ENCODE measurements around the gene OSBPL3.

Gene OSBPL3

GRCh38 chr7:24857623-24858022 is 122.4 kb downstream of the OSBPL3 start:
- no peak for DNase-seq

GRCh38 chr7:24854866-24855265 is 125.1 kb downstream of the OSBPL3 start:
- DNase-seq: no peak

- DNase-seq: no peak
Measured at GRCh38 chr7:24851786-24852185, 128.2 kb downstream of the OSBPL3 start.

- no peak for DNase-seq
Measured at GRCh38 chr7:24848878-24849277, 131.1 kb downstream of the OSBPL3 start.

GRCh38 chr7:24847754-24848153 is 132.2 kb downstream of the OSBPL3 start:
- DNase-seq: no peak

- DNase-seq: no peak
Measured at GRCh38 chr7:24843821-24844434, 136.1 kb downstream of the OSBPL3 start.

GRCh38 chr7:24842449-24843241 is 137.3 kb downstream of the OSBPL3 start:
- no peak for DNase-seq

- no peak for DNase-seq
Measured at GRCh38 chr7:24842029-24842428, 137.9 kb downstream of the OSBPL3 start.

GRCh38 chr7:24840563-24840962 is 139.4 kb downstream of the OSBPL3 start:
- no peak for DNase-seq

- DNase-seq: no peak
Measured at GRCh38 chr7:24836084-24836483, 143.9 kb downstream of the OSBPL3 start.

GRCh38 chr7:24835643-24836042 is 144.3 kb downstream of the OSBPL3 start:
- DNase-seq: no peak

- no peak for DNase-seq
Measured at GRCh38 chr7:24834128-24834798, 145.7 kb downstream of the OSBPL3 start.

- DNase-seq: no peak
Measured at GRCh38 chr7:24833549-24833948, 146.4 kb downstream of the OSBPL3 start.

GRCh38 chr7:24831240-24831639 is 148.7 kb downstream of the OSBPL3 start:
- DNase-seq: no peak

- DNase-seq: no peak
Measured at GRCh38 chr7:24830440-24831050, 149.4 kb downstream of the OSBPL3 start.

- DNase-seq: no peak
Measured at GRCh38 chr7:24829787-24830186, 150.2 kb downstream of the OSBPL3 start.

- DNase-seq: no peak
Measured at GRCh38 chr7:24828891-24829661, 150.9 kb downstream of the OSBPL3 start.

- DNase-seq: no peak
Measured at GRCh38 chr7:24827589-24827988, 152.4 kb downstream of the OSBPL3 start.

- DNase-seq: no peak
Measured at GRCh38 chr7:24827027-24827426, 153.0 kb downstream of the OSBPL3 start.

GRCh38 chr7:24826662-24827020 is 153.3 kb downstream of the OSBPL3 start:
- no peak for DNase-seq

GRCh38 chr7:24825931-24826661 is 153.9 kb downstream of the OSBPL3 start:
- no peak for DNase-seq

GRCh38 chr7:24825381-24825794 is 154.6 kb downstream of the OSBPL3 start:
- DNase-seq: no peak

All from NCI-H446 treated with DMSO at 0.1 percent for 48 hours (cell line).